LHCN-M2 (cell line): ENCODE measurements around the gene RPS5. TPM values are rescaled to one million over a fixed set of nuclear protein-coding genes. Genes with fewer than 3 reads are reported as not detected.
A peak's percentile ranks its signal among the peaks of the same experiment; 100 is the strongest.

ENCODE experiments used
- DNase-seq: peaks from one replicate; pipeline ENCODE4 v3.0.0-alpha.2; 2012; ENCODE audit warnings: low read depth
- total RNA-seq: library from RNA; depleted of rRNA; stranded (reverse); fragments of >200 nt; gene quantifications from 2 replicates; pipeline ENCODE4 v1.2.3, GENCODE V29; 2014

RPS5 gene
- total RNA-seq, 1 experiment from 2014 or later, result 1,719 TPM

DNA sequence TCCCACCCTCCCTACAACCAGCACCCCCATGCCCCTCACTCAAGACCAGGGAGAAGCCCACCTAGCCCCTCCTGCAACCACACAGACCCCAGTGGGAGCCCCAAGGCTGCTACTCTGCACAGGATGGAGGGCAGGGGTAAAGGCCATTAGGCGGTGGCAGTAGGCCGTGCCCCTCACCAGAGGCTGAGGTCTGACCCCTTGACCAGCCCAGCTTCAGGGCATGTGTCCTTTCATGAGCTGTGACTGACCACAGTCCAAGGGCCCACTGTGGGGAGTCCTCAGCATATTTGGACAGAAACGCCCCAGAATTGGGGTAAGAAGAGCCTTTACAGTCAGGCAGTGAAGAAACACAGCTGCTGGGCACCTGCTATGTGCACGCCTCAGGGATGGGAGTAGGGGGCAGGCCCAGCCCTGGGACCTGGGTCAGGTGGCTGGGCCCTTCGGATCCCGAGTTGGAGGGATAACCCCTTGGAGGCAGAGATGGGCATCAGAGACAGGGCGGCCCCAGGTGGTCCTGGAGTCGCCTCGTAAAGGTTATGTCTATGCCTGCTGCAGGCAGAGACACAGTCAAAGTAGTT lies 1.7 kb upstream of the RPS5 start:
- DNase-seq, result no peak

DNA sequence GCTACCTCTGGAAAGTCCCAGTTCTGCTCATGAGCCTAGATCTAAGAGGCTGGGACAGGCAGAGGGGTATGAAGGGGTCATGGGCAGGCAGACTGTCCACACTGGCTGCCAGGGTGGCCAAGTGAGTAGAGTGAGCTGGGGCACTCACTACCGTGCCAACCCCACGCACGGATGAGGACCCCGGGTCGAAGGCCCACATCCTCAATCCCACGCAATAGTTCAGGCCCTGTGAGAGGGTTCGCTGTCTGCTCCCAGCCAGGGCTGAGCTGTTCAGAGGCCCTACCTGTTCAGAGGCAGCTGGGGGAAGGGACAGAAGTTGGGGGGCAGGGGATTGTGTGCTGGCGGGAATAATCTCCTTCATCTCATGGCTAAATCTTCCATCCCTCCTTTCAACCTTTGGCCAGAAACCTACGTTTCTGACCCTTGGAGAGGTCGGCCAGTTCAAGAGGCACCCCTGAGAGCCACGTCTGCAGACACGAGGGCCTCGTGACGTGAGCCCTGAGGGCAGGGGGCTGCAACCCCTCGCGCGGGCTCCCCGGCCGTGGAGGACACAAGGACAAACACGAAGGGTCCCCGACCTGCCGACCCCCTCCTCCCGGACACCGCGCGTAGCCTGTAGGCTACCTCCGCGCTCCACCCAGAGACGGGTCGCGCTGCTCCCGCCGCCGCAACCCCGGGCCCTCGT lies 1.0 kb upstream of the RPS5 start:
- DNase-seq, result no peak

DNA sequence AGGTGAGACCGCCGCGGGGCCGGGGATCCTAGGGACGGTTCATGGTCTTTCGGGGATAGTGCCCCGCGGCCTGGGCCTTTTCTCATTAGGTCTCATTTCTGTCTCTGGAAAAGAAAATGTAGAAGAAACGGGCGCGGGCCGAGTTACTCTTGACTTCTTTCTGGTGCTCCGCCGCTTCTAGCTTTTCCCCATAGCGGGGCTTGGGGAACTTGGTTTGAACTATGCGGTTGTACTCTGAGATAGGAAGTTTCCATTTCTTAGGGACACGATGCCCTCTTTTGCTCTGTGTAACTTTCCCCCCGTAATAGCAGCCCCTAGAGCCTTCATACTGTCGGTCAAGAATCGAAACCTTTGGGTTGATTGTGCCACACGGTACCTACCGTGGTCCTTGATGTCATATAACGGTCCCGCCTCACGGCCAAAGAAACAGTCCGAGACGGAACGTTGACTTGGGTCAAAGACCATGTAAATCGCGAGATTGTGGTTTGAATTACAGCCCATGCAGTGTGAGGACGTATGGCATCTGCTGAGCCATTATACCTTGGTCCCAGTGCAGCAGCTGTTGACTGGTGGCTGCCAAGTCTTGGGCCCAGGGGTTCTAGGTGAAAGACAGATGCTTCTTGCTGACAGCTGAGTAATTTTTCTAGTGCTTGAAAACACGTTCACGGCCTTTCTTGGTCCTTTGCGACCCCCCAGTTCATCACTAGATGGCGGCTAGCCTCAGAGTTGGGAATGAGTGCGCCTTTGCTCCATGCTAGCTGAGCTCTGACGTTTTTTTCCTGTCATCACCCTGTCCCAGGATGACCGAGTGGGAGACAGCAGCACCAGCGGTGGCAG lies 487 bp downstream of the RPS5 start:
- peak; percentile 55 for DNase-seq

DNA sequence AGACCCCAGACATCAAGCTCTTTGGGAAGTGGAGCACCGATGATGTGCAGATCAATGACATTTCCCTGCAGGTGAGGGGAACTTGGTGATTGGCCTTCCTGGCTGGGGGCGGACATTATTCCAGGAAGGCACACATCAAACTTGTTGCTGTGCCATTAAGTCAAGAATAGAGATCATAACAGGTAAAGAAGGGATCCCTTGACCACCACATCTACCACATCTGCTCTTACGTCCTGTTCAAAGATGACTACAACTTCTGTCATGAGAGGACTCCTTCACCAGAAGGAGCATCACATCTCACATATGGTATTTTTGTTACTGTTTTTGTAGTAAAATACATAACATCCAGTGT lies 1.1 kb downstream of the RPS5 start:
- no peak for DNase-seq

DNA sequence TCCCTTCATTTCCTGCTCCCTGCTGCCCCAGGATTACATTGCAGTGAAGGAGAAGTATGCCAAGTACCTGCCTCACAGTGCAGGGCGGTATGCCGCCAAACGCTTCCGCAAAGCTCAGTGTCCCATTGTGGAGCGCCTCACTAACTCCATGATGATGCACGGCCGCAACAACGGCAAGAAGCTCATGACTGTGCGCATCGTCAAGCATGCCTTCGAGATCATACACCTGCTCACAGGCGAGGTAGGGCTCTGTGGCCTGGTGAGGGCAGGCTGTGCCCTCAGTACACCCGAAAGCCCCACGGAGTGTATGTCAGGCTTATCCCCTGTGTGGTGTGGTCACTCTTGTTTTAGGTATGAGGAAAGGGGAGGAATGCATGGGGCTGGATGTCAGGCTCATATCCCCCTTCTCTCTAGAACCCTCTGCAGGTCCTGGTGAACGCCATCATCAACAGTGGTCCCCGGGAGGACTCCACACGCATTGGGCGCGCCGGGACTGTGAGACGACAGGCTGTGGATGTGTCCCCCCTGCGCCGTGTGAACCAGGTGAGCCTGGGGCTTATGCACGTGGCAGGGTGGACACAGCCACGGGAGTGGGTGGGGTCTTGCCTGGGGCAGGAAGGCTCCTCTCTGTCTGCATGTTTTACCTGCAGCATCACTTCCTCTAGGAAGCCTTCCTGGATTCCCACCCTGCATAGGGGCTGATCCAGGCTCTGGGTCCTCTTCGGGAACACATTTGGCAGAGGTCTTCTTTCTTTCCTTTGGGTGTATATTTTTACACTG lies 6.1 kb downstream of the RPS5 start:
- no peak for DNase-seq

DNA sequence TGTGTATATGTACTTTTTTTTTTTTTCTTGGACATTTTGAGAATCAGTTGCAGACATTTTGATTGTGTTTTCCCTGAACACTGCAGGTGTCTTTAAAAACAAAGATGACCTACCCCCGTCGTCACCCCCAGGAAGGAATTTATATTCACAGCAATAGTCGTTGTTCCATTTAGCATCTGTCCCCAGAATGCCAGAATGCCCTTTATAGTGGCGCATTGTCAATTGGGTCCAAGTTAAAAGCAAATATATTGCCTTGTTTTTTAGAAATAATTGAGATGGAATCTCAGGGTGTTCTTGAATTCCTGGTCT lies 6.6 kb downstream of the RPS5 start:
- no peak for DNase-seq

DNA sequence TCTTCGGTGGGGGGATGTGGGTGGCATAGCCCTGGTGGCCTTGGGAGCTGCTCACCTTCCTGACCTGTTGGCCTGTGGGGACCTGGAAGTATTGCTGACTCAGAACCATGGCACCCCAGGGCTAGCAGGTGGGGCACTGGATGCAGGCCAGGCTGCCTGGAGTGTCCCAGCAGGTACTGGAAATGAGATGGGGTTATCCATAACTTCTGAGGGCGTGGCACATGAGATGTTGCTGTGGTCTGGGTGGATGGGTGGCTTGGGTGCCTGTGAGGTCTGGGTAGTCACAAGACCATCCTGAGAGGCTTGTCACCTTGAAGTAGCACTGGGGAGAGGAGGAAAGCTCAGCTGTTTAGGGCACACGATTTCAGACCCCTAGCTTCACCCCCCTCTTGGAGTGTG lies 7.8 kb downstream of the RPS5 start:
- DNase-seq, result no peak

DNA sequence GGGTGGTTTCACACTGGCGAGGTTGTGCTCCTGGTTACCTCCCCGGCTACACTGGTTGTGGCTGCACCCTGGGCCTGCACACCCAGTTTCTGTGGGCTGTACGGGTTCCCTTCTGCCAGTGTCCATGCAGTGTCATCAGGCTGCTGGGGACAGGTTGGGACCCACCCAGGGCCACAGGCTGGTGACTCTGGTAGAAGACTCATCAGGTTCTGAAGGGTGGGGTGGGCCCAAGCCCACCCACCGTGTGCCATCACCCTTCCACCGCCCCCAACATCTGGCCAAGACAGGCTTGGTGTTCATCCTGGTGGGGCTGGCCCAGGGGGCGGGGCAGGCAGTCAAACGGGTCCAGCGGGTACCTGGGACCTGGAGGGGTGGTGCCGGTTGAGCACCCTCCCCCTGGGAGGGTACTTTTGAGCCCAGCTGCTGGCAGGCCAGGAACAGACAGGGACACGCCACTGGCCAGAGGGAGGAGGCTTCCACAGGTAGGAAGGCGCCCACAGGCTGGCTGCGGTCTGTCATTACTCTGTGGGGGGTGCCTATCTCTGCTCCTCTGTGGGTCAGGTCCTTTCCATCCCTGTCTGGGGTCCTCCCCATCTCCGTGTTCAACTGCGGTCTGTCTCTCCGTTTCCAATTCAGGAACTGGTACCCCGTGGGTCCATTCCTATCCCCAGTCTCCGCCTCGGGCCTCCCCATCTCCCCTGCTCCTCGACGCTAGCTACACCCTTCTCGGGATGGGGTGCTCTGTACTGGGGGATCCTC lies 8.3 kb downstream of the RPS5 start, which contains the start of gene RNF225:
TSS of gene RNF225 (plus strand) at position 437 of the 759 bp plus-strand sequence. CDS start 434 bp downstream, outside the sequence.
- DNase-seq, result no peak

DNA sequence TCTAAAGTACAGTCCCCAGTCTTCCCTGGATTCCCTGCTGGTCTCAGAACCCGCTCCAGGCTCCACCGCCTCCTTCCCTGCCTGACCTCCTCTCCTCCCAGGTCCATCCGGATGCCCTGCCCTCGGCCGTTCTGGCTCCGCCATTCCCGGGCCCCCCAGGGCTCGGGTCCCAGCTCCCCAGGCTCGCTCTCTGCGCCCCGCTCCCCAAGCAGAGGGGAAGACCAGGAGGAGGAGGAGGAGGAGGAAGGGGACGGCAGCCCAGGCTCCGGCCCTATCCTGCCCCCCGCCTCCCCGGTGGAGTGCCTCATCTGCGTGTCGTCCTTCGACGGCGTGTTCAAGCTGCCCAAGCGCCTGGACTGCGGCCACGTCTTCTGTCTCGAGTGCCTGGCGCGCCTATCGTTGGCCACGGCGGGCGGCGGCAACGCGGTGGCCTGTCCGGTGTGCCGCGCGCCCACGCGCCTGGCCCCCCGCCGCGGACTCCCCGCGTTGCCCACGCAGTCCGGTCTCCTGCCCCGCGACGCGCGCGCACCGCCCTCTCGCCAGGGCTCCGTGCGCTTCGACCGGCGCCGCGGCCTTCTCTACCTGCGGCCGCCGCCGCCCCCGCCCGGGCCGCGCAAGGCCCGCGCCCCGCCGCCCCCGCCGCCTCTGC lies 9.0 kb downstream of the RPS5 start:
- no peak for DNase-seq

DNA sequence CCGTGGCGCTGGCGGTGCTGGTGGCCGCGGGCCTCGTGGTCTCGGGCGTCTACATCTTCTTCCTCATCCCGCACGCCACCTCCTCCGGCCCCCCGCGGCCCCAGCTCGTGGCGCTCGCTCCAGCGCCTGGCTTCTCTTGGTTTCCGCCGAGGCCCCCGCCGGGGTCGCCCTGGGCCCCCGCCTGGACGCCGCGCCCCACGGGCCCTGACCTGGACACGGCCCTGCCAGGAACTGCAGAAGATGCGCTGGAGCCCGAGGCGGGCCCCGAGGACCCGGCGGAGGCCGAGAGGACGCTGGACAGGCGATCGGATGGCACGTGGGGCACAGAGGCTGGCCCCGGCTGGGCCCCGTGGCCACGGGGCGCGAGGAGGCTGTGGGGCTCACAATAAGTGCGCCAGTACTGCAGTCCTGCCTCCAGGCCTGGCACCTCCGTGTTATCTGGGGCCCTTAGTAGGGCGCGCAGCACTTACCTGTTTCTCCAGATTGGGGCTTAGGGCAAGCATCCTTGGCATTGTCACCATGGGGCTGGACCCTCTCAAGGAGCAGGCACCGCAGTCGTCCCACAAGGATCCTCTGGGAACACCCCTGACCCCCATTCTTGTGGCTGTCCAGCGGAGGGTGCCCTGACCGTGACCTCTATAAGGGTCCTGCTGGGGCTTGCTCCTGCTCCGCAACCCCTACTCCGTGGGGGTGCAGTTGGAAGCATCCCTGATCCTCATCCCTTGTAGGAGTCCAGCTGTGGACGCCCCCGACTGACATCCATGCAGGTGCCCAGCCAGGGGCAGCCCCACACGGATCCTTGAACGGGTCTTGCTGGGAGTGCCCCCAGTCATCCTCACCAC lies 9.8 kb downstream of the RPS5 start:
- no peak for DNase-seq

DNA sequence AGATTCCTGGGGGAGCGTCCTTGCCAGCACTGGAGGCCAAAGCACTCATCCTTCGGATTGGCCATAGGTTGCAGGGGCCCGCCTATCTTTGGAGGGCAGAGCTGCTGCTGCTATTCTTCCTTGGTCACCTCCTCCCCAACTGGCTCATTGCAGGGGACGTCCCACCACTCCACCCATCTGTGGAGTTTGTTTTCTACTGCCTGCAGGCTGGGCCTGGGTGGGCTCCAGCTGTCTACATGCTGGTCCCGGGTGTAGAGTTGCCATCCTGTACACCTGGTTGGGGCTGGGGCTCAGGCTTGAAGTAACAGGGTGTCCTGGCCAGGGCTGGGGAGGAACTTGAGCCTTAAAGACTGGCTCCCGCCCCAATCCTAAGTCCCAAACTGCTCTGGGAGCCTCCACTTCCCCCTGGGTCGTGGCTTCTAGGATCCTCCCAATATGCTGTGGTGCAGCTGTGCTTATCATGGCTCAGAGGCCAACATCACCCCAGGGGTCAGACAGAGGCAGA lies 10.5 kb downstream of the RPS5 start:
- no peak for DNase-seq

DNA sequence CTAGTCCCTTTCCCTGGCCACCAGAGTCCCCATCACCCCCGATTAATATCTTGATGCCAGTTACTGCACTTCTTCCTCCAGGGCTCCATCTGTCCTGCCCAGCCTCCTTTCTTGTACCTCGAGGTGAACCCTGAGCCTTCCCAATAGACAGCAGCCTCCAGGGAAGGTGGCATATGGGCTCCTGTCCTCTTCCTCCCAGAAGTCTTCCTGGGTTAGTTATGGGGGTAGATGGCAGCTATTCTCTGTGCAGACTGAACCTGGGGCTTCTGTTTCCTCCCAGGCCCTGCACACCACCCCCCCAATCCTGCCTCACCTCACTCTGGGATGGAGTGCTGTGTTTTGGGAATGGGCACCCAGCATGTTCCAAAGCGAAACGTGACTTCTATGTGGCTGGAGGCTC lies 11.0 kb downstream of the RPS5 start:
- no peak for DNase-seq

DNA sequence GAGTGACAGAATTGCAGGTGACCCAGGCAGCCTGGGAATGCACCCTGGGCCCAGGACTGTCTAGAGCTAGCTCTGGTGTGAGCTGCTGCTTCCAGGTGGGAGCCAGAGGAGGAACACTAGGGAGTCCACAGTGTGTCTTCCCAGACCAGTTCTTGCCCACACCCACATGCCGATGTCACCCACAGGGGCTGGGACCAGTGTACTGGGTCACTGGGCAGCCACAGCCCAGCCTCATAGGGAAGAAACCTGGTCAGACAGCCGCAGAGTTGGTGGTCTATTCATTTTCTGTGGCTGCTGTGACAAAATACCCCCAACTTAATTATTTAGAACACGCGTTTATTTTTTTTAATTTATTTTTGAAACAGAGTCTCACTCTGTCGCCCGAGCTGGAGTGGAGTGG lies 11.5 kb downstream of the RPS5 start:
- DNase-seq, result no peak

DNA sequence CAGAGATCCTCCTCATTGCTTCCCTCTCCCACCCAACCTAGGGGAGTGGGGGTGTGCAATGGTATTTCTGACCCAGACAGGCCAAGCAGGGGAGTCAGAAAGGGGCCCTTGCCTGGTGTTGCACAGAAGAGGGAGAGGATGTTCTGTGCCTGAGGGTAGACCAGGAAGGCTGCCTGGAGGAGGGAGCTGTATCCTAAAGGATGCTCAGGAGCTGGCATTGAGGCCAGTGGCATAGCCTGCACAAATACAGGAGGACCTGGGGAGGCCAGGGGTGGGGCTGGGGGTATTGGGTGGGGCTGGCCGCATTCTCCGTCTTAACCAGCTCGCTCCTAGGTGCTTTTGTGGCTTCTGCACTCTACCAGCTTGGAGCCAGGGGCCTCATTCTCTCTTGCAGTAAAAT lies 12.8 kb downstream of the RPS5 start:
- no peak for DNase-seq

DNA sequence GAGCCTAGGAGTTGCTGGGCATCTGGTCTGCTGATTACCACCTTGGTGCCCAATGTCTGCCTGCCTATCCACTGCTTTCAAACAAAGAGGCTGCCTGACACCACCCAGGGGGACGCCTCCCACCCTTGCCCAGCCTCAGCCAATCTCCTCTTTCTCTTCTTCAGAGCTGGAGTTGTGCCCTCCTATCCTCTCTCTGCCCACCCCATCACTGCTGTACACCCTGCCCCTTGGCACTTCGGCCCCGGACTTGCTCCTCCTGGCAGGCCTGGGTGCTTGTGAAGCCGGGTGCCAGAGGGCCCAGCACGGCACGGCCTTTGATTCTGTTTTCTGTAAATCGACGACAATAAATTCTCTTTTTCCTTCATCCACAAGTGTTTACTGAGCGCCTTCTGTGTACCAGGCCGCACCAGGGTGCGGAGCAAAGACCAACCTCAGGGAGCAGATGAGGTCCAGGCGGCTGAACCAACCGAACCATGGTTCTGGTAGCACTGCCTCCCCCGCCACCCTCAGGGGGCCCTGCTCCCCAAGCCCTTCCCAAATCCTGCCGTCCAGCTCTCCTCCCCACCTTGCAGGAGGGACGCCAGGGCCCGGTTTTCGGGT lies 13.3 kb downstream of the RPS5 start:
- DNase-seq, result no peak

DNA sequence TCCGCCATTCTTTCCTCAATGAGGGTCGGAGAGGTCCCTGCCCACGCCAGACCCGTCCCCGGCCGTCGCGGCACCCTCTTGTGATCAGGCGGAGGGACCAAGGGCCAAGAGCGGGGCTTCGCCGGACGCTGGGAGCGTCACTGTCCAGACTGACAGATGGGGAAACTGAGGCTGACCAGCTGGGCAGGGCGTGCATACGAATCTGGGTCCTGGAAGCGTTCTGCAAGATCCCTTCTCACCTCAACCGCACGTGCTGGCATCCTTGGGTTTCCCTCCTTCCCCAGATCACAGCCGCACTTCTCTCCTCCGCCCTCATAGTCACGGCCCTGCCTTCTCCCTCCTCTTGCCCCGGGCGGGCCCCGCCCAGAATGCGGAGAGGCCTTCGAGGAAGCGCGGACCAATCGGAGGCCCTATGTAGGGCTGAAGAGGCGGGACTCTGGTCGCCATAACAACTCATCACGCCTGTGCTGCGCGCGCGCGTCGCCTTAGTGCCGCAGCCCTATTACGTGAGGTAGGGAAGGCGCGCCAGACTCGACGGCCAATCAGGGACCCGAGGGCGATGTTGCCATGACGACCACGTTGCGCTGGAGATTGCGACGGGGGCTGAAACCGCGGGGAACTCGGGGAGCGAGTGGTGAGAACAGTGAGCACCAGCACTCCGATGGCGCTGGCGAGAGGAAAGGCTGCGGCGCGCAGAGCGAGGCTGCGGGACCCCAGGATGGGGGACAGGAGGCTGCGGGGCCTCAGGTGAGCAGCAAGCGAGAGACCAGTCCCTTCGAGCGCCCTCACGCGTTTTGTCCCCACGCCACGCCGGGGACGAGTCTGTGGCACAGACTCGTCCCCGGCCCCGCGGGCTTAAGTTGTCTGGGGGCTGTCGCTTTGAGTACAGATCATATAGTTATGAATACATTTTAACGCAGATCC lies 14.1 kb downstream of the RPS5 start:
- peak; percentile 98 for DNase-seq

DNA sequence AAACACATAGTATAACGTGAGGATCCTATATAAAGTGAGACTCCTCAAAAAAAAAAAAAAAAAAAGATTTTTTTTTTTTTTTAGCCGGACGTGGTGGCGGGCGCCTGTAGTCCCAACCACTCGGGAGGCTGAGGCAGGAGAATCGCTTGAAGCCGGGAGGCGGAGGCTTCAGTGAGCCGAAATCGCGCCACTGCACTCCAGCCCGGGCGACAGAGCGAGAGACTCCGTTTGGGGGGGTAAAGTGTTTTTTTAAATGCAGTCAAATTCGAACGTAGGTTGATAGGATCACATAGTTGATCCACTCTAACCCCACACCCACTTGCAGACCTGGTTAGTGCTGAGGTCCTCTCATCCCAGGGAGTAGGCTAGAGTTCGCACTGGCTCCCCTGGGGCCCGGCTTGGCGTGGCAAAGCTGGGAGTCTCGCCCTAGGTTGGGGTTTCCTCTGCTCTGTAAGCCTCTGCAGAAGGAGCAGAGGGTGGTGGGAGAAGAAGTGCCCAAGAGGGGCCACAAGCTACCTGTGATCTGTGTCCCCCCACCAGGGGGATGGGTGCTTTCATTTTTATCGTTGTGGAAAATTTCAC lies 14.9 kb downstream of the RPS5 start:
- no peak for DNase-seq
